ENCODE measurements around the gene S100A9.
"Not testable (repeated sequence)": the region's sequence is repeated elsewhere in the genome, so short reads cannot be mapped to it uniquely, and the experiment has no call there.

The S100A9 gene

DNA sequence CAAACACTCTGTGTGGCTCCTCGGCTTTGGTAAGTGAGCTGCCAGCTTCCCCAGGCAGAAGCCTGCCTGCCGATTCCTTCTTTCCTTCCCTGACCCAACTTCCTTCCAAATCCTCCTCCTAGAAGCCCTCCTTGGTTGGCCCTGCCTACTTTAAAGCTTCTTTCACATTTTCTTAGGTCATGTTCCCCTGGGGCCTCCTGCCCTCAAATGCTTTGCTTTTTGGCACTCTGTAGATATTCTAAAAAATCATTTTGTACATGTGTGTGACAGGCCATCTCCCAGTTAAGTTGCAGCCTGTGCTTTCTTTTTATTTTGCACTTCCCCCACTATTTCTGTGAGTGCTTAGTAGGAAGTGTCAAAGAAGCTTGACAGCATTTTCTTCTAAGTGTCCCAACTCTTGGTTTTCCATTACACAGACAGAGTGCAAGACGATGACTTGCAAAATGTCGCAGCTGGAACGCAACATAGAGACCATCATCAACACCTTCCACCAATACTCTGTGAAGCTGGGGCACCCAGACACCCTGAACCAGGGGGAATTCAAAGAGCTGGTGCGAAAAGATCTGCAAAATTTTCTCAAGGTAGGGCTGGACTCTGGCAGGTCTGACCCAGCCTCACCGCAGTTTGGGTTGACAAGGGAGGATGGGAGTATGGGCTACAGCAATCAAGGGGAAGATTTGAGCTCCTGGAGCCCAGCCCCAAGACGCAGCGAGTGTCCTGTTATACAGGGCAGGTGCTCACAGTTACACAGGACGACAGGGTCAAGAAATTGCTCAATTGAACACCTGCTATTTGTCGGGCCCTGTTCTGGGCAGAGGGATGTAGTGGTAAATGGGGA, at the start of gene S100A9:
Gene S100A9, plus strand, starts transcription at position 2 of the 838 bp plus-strand sequence. Its CDS starts 430 bp downstream, at position 432.
- DNase-seq (ENCODE audit: low read depth), result no peak

DNA sequence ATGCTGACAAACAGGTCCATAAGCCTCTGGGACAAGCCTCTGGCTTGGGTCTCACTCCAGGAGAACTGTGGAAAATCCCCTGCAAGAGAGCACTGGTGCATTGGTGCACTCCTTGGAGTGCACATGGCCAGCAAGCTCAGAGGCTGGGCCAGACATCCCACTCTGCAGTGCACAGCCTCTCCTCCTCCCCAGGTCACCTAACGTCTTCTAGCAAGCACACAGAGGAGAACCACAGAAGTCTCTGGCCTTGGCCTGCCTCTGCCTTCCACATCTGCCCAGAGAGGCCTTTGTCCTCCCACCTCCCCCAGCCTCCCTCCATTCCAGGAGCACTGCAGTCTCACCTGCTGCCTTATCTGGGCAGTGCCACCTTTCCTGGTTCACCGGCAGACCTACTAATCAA, 49.1 kb upstream of the S100A9 start:
- no peak for DNase-seq (ENCODE audit: low read depth)

DNA sequence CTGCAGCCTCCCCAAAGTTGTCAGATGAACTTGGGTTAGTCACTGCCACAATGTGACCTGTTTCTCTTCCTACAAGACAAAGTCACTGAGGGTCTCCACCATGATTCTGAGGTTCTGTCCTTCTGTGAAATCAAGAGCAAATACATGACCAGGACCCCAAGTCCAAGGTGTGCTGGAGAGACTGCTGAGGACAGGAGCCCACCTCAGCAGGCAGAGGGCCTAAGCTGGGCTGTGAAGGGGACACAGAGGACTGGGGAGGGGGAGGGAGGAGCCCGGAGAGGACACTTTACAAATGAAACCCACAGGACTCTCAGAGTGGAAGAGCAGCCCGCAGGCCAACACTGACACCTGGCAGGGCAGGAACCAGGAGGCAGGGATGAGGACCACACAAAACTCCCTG, 48.2 kb upstream of the S100A9 start:
- DNase-seq (ENCODE audit: low read depth), result no peak

DNA sequence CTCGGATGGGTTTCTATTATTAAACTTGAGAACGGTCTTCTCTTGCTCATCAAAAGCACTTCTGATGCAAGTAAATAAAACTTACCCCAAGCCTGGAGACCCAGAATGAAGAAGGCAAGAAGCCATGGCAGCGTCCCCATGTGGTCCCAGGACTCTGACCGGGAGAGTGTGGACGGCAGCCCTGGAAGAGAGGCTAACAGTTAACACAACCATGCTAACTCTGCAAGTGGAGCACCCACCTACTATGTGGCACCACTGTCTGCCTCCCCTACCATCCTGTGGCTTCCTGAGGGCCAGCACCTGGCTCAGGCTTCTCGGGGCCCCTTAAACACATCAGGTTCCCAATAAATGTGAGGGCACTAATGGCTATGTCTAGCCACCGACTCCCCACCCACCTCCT, 47.1 kb upstream of the S100A9 start:
- no peak for DNase-seq (ENCODE audit: low read depth)

DNA sequence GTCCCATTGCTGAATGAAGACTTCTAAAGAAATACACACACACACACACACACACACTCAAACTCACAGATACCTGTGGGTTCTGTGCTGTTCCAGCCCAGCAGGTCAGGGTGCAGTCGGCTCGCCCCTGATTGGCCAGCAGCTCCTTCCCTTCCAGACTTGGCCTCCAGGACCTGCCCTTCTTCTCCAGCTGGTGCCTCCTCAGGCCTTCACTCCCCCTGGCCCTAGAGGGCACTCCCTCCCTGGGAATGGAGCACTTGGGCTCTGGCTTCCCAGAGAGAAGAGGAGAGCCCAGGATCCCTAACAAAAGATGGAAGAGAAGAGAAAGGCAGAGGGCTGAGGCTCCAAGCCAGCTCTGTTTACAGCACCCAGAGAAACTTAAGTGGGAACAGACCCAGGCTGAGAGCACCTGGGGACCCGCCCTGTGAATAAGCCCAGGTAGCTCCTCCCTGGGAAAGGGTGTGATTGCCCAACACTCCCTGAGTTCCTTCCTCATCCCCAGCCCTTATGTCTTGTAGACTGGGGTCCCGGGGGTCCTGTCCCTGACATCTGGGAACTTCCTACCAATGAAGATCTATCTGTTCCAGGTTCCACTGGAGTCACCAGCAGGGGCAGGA, 45.0 kb upstream of the S100A9 start, which contains the start of gene PGLYRP3:
Gene PGLYRP3, minus strand, starts transcription at position 383 of the 617 bp plus-strand sequence. CDS start 2,287 bp downstream, outside the sequence.
- DNase-seq (ENCODE audit: low read depth), result no peak

DNA sequence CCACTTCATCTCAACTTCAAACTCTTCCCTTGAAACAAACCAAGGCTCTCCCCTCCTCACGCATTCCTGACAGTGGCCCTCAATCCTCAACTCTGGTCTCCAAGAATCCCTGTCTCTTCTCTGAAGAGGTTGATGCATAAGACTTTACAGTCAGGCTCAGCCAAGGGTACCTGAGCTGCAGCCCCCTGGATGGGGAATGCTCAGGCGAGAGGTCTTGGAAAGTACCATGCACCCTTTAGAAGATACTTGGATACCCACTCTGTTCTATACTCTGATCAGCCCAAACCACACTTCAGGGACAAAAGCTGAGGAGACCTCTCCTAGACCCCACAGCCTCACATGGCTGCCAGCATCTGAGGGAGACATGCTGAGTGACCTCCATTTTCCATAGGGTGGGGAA, 44.4 kb upstream of the S100A9 start:
- no peak for DNase-seq (ENCODE audit: low read depth)

DNA sequence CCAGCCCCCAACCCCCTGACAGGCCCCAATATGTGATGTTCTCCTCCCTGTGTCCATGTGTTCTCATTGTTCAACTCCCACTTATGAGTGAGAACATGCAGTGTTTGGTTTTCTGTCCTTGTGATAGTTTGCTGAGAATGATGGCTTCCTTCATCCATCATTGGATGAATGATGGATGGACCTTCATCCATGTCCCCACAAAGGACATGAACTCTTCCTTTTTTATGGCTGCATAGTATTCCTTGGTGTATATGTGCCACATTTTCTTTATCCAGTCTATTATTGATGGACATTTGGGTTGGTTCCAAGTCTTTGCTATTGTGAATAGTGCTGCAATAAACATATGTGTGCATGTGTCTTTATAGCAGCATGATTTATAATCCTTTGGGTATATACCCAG, 43.3 kb upstream of the S100A9 start:
- DNase-seq (ENCODE audit: low read depth), result not testable (repeated sequence)

DNA sequence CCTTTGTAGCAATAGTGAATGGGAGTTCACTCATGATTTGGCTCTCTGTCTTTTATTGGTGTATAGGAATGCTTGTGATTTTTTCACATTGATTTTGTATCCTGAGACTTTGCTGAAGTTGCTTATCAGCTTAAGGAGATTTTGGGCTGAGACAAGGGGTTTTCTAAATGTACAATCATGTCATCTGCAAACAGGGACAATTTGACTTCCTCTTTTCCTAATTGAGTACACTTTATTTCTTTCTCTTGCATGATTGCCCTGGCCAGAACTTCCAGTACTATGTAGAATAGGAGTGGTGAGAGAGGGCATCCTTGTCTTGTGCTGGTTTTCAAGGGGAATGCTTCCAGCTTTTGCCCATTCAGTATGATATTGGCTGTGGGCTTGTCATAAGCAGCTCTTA, 41.6 kb upstream of the S100A9 start:
- not testable (repeated sequence) for DNase-seq (ENCODE audit: low read depth)

DNA sequence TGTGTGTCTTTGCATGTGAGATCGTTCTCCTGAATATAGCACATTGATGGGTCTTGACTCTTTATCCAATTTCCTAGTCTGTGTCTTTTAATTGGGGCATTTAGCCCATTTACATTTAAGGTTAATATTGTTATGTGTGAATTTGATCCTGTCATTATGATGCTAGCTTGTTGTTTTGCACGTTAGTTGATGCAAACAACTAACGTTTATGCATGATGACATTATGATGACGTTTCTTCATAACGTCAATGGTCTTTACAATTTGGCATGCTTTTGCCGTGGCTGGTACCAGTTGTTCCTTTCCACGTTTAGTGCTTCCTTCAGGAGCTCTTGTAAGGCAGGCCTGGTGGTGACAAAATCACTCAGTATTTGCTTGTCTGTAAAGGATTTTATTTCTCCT, 39.5 kb upstream of the S100A9 start:
- DNase-seq (ENCODE audit: low read depth), result not testable (repeated sequence)

DNA sequence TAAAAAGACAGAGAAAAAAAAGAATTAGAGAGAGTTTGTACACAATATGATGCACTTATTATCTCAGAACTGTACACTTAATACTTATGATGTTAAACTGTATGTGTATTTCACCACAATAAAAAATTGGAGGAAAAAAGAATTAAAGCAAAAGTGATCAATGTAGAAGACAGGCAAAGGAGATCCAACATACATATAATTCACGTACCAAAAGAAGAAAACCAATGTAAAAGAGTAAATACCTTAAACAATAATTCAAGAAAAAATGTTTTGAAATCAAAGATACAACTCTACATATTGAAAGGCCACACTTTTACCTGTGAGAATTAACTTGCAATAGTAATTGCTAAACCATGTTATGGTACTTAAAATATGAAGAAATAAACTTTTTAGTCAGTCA, 35.1 kb upstream of the S100A9 start:
- no peak for DNase-seq (ENCODE audit: low read depth)

DNA sequence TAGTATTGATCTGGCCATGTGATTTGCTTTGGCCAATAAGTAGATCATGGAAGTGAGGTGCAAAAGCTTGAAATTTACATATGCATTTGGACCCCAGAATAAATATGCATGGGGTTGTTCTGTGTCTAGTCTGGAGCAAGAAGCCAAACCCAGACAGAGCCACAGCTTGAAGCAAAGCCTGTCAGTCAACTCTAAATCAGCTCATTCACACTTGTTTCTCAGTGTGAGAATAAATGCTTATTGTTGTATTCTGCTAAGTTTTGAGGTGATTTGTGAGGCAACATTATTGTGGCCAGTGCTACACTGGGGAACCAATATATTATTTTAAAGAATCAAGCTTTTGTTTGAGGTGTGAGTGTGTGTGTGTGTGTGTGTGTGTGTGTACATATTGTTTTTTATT, 32.7 kb upstream of the S100A9 start:
- DNase-seq (ENCODE audit: low read depth), result no peak

DNA sequence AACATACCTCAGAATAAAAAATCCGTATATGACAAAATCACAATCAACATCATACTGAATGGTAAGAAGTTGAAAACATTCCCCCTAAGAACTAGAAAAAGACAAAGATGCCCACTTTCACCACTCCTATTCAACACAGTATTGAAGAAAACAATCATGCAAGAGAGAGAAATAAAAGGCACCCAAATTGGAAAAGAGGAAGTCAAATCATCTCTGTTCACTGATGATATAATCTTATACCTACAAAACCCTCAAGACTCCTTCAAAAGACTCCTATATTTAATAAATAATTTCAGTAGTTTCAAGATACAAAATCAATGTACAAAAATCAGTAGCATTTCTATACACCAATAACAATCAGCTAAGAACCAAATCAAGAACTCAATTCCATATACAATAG, 23.8 kb upstream of the S100A9 start:
- DNase-seq (ENCODE audit: low read depth), result no peak

DNA sequence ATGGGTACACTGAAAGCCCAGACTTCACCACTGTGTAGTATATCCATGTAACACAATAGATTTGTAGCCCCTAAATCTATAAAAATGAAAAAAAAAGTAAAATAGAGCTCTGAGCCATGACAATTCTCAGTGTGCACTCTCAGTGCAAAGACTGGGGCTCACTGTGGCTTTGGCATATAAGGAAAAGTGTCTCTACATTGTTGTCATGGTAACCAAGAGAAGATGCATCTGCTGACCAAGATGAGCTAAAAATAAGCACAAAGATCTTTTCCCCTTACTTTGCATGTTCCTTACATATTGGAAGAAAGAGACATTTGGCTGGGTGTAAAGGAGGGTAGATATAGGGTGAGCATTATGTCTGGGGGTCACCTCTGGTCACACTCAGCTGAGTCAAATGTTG, 21.0 kb upstream of the S100A9 start:
- no peak for DNase-seq (ENCODE audit: low read depth)

DNA sequence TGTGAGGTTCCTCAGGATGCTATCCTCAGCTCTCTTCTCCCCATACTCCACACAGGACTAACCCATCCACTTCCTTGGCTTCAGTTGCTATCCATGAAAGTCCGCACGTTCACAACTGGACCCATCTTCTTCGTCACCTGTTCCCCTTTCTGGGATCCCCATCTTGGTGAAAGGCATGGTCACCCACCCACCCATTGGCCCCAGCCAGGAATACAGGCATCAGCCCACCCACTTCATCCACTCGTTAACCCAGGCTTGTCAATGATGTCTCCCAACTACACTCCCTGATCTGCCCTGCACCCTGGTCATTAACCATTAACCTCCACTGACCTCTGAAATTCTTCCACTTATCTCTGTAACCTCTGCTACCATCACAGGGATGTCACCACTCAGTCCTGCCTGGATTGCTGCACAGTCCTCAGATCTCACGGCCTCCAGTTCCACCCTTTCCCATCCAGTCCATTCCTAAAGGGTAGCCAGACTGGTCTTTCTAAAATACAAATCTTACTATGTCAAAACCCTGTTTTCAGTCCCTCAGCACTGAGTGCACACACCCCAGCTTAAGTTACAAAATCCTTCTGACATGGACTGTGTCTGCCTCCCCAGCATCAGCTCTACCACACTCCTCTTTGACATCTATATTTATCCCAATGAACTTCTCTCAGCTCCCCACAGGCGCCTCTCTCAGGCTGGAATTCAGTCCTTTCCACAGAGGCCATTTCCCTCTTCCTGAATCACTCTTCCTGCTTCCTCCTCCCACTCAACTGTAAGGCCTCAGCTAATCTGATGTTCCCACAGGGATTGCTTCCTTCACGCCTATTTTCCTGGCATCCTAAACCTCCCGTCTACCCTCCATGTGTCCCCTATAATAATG, 19.4 kb upstream of the S100A9 start:
- no peak for DNase-seq (ENCODE audit: low read depth)

DNA sequence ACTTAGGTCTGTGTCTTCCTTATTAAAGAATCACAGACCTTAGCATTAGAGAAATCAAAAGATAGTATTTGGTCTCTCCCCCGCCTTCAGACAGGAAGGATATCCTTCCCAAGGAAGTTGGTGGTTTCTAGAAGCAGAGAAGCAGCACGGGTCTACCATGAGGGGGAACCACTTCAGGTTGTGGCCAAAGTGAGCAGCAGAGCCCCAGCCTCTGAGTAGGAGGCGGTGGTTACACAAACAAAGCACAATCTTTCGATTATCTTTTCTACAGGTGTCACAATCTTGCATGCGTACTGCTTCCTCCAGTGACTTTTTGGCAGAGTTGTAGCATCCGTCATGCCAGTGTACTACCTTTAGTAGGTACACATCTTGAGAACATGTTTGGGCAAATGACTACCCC, 17.9 kb upstream of the S100A9 start:
- no peak for DNase-seq (ENCODE audit: low read depth)

DNA sequence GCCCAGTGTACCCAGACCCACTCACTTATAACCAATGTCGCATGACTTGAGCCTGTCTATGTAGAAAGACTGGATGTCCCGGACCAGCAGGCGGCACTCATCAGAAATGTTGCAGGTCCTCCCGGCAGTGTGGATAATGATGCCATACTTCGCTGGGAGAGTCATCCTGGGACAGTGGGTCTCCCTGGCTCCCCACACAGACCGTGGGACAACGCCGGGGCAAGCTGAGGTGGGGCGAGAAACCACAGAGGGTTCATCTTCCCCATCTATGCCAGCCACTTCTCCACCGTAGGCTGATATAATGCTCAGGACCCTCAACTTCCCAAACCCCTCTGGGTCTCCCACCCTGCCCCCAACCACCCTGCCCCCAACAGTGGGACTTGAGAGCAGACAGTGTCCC, 17.3 kb upstream of the S100A9 start:
- no peak for DNase-seq (ENCODE audit: low read depth)

DNA sequence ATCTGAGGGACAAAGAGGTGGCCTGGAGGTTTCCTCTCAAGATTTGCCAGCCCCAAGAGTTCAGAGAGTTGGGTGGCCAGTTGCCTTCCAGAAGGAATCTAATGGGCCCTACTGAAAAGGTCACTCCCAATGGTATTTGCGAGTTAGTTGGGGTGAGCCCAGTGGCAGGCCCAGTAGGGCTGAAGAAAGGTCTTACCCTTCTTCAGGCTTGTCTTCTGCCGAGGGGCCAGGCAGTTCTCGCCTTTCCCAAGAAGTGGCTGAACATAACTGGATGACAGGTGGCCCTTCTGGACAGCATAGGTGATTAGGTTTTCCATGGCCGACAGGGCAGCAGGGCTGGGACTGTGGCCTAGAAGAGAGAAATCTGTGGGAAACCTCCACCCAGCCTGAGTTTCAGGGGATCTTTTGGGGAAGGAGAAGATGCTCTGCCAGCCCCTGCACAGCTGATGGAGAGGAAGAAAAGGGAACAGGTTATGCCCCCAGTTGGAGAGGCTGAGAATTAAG, 16.2 kb upstream of the S100A9 start:
- DNase-seq (ENCODE audit: low read depth), result no peak

DNA sequence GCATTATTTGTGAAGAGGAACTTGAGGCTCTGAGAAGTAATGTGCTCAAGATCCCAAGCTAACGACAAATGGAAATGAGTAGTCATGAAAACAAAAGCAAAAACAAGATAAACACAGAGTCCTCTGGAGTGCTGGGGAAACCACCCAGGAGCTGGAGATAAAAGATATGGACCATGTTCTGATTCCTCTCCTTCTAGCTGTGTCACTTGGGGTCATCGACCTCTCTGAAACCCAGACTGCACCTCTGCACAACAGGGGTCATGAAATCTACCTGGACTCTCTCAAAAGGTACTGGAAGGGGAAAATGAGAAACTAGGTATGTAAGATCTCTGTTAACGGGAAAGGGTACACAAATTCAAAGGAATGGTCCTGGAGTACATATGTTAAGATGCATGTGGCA, 15.5 kb upstream of the S100A9 start:
- no peak for DNase-seq (ENCODE audit: low read depth)

DNA sequence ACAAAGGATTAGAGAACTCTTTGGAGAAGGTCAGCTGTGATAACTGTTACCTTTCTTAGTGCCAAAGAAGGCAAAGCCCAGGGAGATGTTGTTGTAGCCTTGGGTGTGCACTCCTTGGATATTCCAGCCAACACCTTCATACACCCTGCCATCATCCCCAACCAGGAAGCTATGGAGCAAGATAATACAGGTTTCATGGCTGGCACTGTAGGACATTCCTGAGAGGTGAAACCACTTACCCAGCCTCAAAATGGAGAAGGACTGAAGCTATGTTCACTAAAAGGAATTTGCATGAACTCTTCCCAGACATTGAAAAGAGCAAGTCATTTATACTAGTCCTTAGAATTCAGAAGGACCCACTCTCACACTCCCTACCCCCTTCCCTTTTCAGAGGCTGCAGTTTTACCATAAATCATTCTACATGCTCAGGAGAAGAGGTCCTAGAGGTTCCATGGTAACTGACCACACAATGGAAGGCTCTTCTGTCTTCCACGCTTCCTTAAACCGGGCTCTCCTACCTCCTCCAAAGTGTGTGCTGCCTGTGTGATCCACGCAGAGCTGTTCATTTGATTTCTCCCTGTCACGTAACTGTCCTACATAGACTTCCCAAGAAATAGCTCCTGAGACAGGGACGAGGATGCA, 14.5 kb upstream of the S100A9 start:
- no peak for DNase-seq (ENCODE audit: low read depth)

DNA sequence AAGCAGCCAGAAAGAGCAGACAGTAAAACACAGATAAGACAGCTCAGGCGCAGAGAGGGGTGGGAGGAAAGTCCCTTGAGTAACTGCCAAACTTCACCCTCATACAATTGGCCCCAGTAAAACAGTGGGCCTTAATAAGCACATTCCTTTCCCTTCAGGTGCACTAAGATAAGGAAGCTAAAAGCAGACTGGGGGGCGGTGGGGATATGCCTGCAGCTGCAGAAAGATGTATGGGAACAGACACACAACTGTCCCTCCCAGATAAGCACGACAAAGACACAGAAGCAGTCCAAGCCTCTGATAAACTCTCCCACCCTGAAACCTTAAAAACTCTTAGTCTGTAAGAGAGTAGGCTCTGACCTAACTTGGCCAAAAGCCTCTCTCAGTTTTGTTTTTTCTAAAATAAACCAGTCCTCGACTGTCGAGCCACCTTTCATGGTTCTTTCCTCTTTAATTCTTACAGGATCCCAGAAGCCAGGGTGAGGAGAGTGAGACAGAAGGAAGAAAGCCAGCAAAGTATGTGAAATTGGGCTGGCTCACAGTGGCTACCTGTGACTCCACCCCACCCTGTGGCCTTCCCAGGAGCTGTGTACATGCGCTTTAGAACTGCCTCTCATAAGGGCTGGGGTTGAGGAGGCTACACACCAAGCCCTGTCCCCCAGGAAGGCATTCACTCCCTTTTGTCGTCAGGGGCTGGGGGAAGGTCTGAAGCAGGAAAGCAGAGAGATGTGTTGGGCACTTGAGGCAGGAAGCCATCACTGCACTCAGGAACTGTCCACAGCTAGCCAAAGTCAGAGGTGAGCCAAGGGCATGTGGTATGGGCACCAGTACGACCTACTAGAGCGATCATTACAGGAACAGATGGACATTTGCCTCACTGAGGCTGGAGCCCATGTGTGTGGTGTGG, 13.6 kb upstream of the S100A9 start:
- DNase-seq (ENCODE audit: low read depth), result no peak

DNA sequence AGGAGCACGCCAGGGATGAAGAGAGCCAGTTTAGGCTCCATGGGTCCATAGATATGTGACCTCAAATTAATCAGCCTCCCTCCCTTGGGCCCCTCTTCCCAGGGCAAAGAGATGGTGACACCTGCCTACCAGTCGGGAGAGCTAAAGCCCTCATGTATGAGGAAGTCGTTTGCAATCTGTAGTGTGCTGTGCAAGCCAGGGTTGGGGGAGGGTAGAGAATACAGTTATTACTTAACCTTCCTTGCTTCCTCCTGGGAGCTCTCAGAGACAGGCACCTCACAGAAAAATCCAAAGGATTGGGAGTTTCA, 13.0 kb upstream of the S100A9 start:
- DNase-seq (ENCODE audit: low read depth), result no peak
